GM18858 (cell line): ENCODE data around the gene GYG2.
"Not testable (repeated sequence)": the region's sequence is repeated elsewhere in the genome, so short reads cannot be mapped to it uniquely, and the experiment has no call there.

ENCODE experiments used
- ATAC-seq: cut with Tn5 transposase; IDR thresholded peaks from one replicate; pipeline ENCODE4 v1.9.1; 2021; ENCODE audit not compliant: unreplicated experiment

Gene GYG2

GRCh38 chrX:2828344-2828958 lies at the start of gene GYG2:
GYG2 (plus strand) TSS chrX:2828930; CDS start chrX:2830189, 1,259 bp downstream.
- no peak for ATAC-seq

GRCh38 chrX:2780472-2781225 lies 48.1 kb upstream of the GYG2 start:
- not testable (repeated sequence) for ATAC-seq

- no peak for ATAC-seq
Measured at GRCh38 chrX:2781226-2781571, 47.5 kb upstream of the GYG2 start.

GRCh38 chrX:2781698-2782097 lies 47.0 kb upstream of the GYG2 start:
- ATAC-seq = no peak

- ATAC-seq = no peak
Measured at GRCh38 chrX:2782171-2782570, 46.6 kb upstream of the GYG2 start.

GRCh38 chrX:2782778-2783177 lies 46.0 kb upstream of the GYG2 start:
- no peak for ATAC-seq

GRCh38 chrX:2784026-2784425 lies 44.7 kb upstream of the GYG2 start:
- ATAC-seq = no peak

GRCh38 chrX:2785538-2785937 lies 43.2 kb upstream of the GYG2 start:
- no peak for ATAC-seq

- ATAC-seq = no peak
Measured at GRCh38 chrX:2788980-2789379, 39.8 kb upstream of the GYG2 start.

- no peak for ATAC-seq
Measured at GRCh38 chrX:2789569-2789968, 39.2 kb upstream of the GYG2 start.

GRCh38 chrX:2793752-2794151 lies 35.0 kb upstream of the GYG2 start:
- ATAC-seq = no peak

GRCh38 chrX:2794336-2794735 lies 34.4 kb upstream of the GYG2 start:
- no peak for ATAC-seq

GRCh38 chrX:2796808-2797207 lies 31.9 kb upstream of the GYG2 start:
- ATAC-seq = not testable (repeated sequence)

- no peak for ATAC-seq
Measured at GRCh38 chrX:2799369-2799768, 29.4 kb upstream of the GYG2 start.

- ATAC-seq = not testable (repeated sequence)
Measured at GRCh38 chrX:2799980-2800379, 28.8 kb upstream of the GYG2 start.

GRCh38 chrX:2801223-2801622 lies 27.5 kb upstream of the GYG2 start:
- ATAC-seq = no peak

GRCh38 chrX:2802376-2803090 lies 26.2 kb upstream of the GYG2 start:
- ATAC-seq = not testable (repeated sequence)

- ATAC-seq = not testable (repeated sequence)
Measured at GRCh38 chrX:2803486-2803885, 25.2 kb upstream of the GYG2 start.

- ATAC-seq = not testable (repeated sequence)
Measured at GRCh38 chrX:2804106-2804843, 24.5 kb upstream of the GYG2 start.

- not testable (repeated sequence) for ATAC-seq
Measured at GRCh38 chrX:2804858-2805257, 23.9 kb upstream of the GYG2 start.

GRCh38 chrX:2811271-2811670 lies 17.5 kb upstream of the GYG2 start:
- no peak for ATAC-seq
